HepG2 (cell line): Measurements from ENCODE around the gene MXD3. TPM values are rescaled to one million over a fixed set of nuclear protein-coding genes. Genes with fewer than 3 reads are reported as not detected.
A peak's percentile ranks its signal among the peaks of the same experiment; 100 is the strongest.

Source experiments
- ARID4A ChIP-seq: sonication (generic); formaldehyde crosslinking; IDR thresholded peaks from 2 replicates; pipeline ENCODE4 v1.5.0; 2020; ENCODE audit warnings: mild to moderate bottlenecking, missing genetic modification reagents, borderline replicate concordance
- BATF2 ChIP-seq: sonication (generic); formaldehyde crosslinking; IDR thresholded peaks from 2 replicates; pipeline ENCODE4 v1.8.0; 2022; ENCODE audit warnings: mild to moderate bottlenecking, missing genetic modification reagents, moderate library complexity
- GABPB1 ChIP-seq: IDR thresholded peaks from 2 replicates; pipeline ENCODE4 v1.6.1; 2016; ENCODE audit warnings: mild to moderate bottlenecking, missing genetic modification reagents, moderate library complexity, missing compliant biosample characterization
- JDP2 ChIP-seq: sonication (generic); formaldehyde crosslinking; IDR thresholded peaks from 2 replicates; pipeline ENCODE4 v1.8.1; 2022; ENCODE audit warnings: missing genetic modification reagents, borderline replicate concordance
- MXD4 ChIP-seq: IDR thresholded peaks from 2 replicates; pipeline ENCODE4 v1.6.1; 2016; ENCODE audit warnings: mild to moderate bottlenecking, missing biosample characterization, missing genetic modification reagents
- NFIC ChIP-seq: IDR thresholded peaks from 2 replicates; pipeline ENCODE4 v1.6.1; 2012; ENCODE audit warnings: mild to moderate bottlenecking, low read length, inconsistent platforms
- PRDM15 ChIP-seq: sonication (generic); formaldehyde crosslinking; IDR thresholded peaks from 2 replicates; pipeline ENCODE4 v1.4.0; 2020; ENCODE audit warnings: missing genetic modification reagents
- TOPORS ChIP-seq: sonication (generic); formaldehyde crosslinking; IDR thresholded peaks from 2 replicates; pipeline ENCODE4 v1.8.0; 2023; ENCODE audit warnings: mild to moderate bottlenecking, missing genetic modification reagents
- ZBTB46 ChIP-seq: sonication (generic); formaldehyde crosslinking; IDR thresholded peaks from 2 replicates; pipeline ENCODE4 v1.4.0; 2020; ENCODE audit warnings: mild to moderate bottlenecking, missing genetic modification reagents, borderline replicate concordance
- ZFY ChIP-seq: sonication (generic); formaldehyde crosslinking; IDR thresholded peaks from 2 replicates; pipeline ENCODE4 v1.4.0; 2020; ENCODE audit warnings: missing genetic modification reagents
- ZMAT3 ChIP-seq: sonication (generic); formaldehyde crosslinking; conservative IDR thresholded peaks from 2 replicates; pipeline ENCODE4 v1.7.0; 2021; ENCODE audit warnings: missing genetic modification reagents
- ZNF337 ChIP-seq: sonication (generic); formaldehyde crosslinking; IDR thresholded peaks from 2 replicates; pipeline ENCODE4 v1.5.1; 2020; ENCODE audit warnings: missing genetic modification reagents, low read depth, mild to moderate bottlenecking, borderline replicate concordance
- ZNF556 ChIP-seq: sonication (generic); formaldehyde crosslinking; IDR thresholded peaks from 2 replicates; pipeline ENCODE4 v1.4.0; 2020; ENCODE audit warnings: mild to moderate bottlenecking, missing genetic modification reagents, borderline replicate concordance
- ZNF816 ChIP-seq: sonication (generic); formaldehyde crosslinking; IDR thresholded peaks from 2 replicates; pipeline ENCODE4 v1.8.0; 2022; ENCODE audit warnings: missing genetic modification reagents, mild to moderate bottlenecking, borderline replicate concordance
- ZNF841 ChIP-seq: sonication (generic); formaldehyde crosslinking; IDR thresholded peaks from 2 replicates; pipeline ENCODE4 v1.8.1; 2023; ENCODE audit warnings: missing genetic modification reagents, borderline replicate concordance
- ZSCAN31 ChIP-seq: sonication (generic); formaldehyde crosslinking; IDR thresholded peaks from 2 replicates; pipeline ENCODE4 v1.5.0; 2020; ENCODE audit warnings: low read depth, mild to moderate bottlenecking, missing genetic modification reagents
- polyA plus RNA-seq, 8 experiments: library from polyadenylated mRNA; depleted of rRNA in 3 of 8; stranded (reverse) in 7 of 8; unstranded in 1 of 8; fragments of >200 nt; fragmentation: Illumina TruSeq in 4 of 8; extraction: Trizol in 4 of 8; gene quantifications; 2 replicates each; pipeline versions ENCODE4 v1.2.1 to v1.2.3, GENCODE V29; 2011 to 2016; ENCODE audit warnings: low read depth in 4 of 8, missing spikeins in 1 of 8, mixed read lengths in 1 of 8; ENCODE audit not compliant: insufficient read depth in 1 of 8
- total RNA-seq, 5 experiments: library from RNA; depleted of rRNA; stranded (reverse); fragments of >200 nt; fragmentation: Illumina TruSeq; extraction: Trizol; gene quantifications; 2 replicates each; pipeline ENCODE4 v1.2.3, GENCODE V29; 2016; ENCODE audit warnings: low read depth in 1 of 5
- TF ChIP-seq, protein P1 (sequence below): sonication (generic); formaldehyde crosslinking; IDR thresholded peaks from 2 replicates; pipeline ENCODE4 v1.4.0; 2020; ENCODE audit warnings: mild to moderate bottlenecking, missing genetic modification reagents

The MXD3 gene
- total and polyA plus RNA-seq, 2 of the 13 experiments (the other 11 are each of a cell fraction or from before 2014, with no cell fraction given) = 10.5 to 12.8 TPM

- TF ChIP-seq ZBTB46 (CRISPR knock-in tag) (no peak), NFIC (no peak), ZNF337 (CRISPR knock-in tag) (0 out of 2 replicates have a peak, but pooled peaks have one; percentile 8), PRDM15 (CRISPR knock-in tag) (no peak), JDP2 (CRISPR knock-in tag) (no peak), ZNF841 (CRISPR knock-in tag) (no peak), ZNF556 (CRISPR knock-in tag) (no peak), ZFY (CRISPR knock-in tag) (peak; percentile 37; the same call in 1 of the 2 replicates), ZNF816 (CRISPR knock-in tag) (peak; percentile 67; the same call in 1 of the 2 replicates), BATF2 (no peak), TOPORS (CRISPR knock-in tag) (peak; percentile 9; the same call in 1 of the 2 replicates), ZMAT3 (no peak), GABPB1 (CRISPR knock-in tag) (no peak), ZSCAN31 (0 out of 2 replicates have a peak, but pooled peaks have one; percentile 19), ARID4A (no peak; the same call in 1 of the 2 replicates), MXD4 (0 out of 2 replicates have a peak, but pooled peaks have one; percentile 10)
- TF ChIP-seq, protein P1, sequence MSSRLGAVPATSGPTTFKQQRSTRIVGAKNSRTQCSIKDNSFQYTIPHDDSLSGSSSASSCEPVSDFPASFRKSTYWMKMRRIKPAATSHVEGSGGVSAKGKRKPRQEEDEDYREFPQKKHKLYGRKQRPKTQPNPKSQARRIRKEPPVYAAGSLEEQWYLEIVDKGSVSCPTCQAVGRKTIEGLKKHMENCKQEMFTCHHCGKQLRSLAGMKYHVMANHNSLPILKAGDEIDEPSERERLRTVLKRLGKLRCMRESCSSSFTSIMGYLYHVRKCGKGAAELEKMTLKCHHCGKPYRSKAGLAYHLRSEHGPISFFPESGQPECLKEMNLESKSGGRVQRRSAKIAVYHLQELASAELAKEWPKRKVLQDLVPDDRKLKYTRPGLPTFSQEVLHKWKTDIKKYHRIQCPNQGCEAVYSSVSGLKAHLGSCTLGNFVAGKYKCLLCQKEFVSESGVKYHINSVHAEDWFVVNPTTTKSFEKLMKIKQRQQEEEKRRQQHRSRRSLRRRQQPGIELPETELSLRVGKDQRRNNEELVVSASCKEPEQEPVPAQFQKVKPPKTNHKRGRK = no peak
Observed at GRCh38 chr5:177303925-177304391, 7.7 kb downstream of the MXD3 start (continued).
